NCI-H510A (cell line): ENCODE data around the gene C3orf49.

Source experiments
- DNase-seq: peaks from one replicate; lab custom pipeline; 2025; lab: John Stamatoyannopoulos, UW

Gene C3orf49, protein sequence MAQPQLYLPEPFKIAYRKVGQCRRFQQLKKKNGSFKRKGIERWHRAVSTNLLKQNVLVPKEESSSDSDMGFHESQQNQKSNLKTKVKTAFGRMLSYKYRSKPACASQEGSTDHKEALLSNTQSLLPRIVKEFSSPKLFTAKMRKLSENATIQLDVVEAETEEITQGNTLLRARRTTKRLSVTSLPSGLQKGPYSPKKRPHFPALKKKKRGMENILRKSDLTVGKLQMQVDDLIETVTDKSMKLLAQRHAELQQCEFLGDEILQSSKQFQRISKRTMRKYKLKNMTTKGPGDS

GRCh38 chr3:63819151-63819398 lies at the start of gene C3orf49:
TSS of gene C3orf49 (plus strand) at chr3:63819299. CDS start at chr3:63819472, 173 bp downstream.
- DNase-seq = no peak

GRCh38 chr3:63774781-63775180 lies 44.3 kb upstream of the C3orf49 start:
- DNase-seq = no peak

DNA sequence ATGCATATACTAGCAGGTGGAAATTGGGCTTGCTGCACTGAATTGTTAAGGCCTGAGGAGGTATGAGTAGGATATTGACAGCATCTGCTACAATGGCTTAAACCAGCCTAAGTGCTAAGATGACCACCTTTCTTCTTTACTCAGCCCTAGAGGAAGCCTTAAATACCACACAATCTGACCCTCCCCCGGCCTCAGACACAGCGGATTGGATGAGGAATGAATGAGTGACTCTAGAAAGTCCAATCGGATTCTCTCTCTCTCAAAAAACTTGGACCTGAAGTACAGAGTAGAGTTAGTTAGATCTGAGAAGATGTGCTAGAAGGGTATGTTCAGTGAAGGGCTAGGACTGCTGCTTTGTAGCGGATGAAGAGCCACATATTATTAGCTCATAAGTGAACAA lies 39.9 kb upstream of the C3orf49 start:
- no peak for DNase-seq

DNA sequence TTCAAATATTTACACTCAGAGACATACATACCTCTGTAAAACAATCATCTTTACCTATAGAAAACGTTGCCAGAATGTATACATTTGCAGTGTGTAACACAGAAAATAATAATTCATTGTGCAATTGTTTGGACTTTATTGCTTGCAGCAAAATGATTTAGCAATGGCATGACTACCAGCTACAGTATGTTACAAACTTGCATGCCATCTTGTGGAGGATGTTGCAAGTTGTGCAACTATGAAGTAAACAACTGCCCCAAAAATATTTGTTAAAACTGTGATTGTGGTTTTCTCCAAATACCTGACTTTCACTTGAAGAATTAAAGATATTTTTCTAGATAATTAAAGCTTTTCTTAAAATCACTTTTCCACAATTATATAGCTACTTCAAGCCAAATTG lies 27.1 kb upstream of the C3orf49 start:
- no peak for DNase-seq

DNA sequence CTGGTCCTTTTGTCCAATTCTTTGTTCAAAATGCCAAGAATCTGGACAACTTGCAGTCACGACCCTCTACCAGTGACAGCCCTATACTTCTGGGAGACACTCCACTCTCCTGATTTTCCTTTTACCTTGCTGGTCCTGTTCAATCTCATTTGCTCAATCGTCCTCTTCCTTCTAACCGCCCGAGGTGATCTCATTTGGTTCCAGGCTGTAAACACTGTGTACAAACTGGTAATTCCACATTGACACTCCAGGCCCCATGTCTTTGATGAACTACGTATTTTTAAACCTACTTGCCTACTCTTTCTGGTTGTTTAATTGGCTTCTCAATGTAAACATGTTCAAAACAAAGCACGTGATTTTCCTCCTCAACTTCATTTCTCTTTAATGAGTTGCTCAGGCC lies 23.7 kb upstream of the C3orf49 start:
- no peak for DNase-seq

DNA sequence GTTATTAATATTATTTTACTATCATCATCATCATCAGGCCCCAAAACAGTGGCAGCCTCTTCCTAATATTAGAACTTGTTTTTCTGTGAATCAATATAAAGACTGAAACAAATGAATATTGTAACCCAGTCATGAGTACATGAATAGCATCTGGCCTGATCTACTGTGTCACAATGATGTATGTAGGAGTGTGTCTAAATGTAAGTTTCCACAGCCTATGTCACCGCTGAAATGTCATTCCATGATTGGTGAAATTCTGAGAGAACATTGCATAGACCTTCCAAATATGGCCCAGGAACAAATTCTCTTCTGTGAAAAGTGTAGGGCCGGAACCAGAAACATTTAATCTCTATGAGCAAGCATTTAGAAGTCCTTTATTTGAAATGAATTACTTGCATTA lies 20.6 kb upstream of the C3orf49 start:
- DNase-seq = no peak

- no peak for DNase-seq
Measured at GRCh38 chr3:63798949-63799348, 20.1 kb upstream of the C3orf49 start.

DNA sequence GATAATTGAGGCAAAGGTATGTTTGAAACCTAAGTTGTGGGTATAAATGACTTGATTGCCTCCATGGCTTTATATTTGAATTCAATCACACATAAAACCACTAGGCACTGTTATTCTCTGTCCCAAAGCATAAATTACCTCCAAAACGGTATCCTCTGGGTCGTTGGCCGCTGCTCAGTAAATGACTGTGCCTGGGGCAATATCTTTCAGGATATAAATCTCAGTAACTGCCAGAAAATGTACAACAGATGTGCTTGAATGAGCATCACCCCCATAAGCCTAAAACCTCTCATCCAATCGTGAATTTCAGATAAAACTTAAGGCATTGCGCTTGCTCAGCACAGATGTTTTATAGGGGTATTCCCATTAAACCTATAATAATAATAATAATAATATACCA lies 19.0 kb upstream of the C3orf49 start:
- no peak for DNase-seq

DNA sequence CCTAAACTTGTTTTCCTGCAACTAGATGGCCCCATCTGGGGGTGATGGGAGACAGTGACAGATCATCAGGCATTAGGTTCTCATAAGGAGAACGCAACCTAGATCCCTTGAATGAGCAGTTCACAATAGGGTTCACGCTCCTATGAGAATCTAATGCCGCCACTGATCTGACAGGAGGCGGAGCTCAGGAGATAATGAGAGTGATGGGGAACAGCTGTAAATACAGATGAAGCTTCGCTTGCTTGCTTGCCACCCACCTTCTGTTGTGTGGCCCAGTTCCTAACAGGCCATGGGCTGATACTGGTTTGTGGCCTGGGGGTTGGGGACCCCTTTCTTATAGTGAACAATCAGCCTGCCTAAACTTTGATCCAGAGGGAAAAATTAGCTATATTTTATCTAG lies 15.2 kb upstream of the C3orf49 start:
- no peak for DNase-seq

DNA sequence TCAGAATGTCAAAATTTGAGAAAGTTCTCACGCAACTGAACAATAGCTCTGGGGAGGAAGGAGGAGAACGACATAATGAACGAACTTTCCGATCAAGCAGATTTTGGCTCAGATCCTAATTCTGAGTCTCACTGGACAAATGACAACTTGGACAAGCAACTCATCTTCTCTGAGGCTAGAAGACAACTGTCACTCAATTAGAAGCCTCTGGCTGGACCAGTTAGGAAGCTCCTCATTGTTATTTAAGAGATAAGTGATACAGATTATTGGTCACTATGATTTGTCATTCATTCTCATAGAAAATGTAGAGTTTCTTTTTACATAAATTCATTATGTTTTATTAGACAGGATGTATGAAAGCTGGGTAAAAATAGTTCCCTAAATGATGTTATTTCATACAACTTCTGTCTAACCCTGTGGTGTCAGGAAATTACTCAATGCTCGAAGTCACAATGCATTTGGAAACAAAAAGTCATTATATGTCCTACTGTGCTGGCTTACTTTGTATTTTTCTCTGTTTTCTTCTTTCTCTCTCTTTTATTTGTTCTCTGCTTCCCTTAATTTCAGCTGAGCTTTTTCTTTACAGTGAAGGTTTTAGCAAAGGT lies 11.0 kb upstream of the C3orf49 start:
- no peak for DNase-seq

- no peak for DNase-seq
Measured at GRCh38 chr3:63808633-63809032, 10.5 kb upstream of the C3orf49 start.

DNA sequence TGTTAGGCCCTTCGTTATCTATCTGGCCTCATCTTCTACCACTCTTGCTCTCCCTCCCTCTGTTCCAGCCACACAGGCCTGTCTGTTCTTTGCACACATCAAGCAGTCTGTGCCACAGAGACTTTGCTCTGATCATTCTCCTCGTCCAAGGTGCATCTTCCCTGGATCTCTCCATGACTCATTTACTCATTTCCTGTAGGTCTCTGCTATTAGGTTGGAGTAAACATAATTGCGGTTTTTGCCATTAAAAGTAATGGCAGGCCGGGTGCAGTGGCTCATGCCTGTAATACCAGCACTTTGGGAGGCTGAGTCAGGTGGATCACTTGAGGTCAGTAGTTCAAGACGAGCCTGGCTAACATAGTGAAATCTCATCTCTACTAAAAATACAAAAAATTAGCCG lies 9.5 kb upstream of the C3orf49 start:
- no peak for DNase-seq

GRCh38 chr3:63814237-63814636 lies 4.9 kb upstream of the C3orf49 start:
- DNase-seq = no peak

DNA sequence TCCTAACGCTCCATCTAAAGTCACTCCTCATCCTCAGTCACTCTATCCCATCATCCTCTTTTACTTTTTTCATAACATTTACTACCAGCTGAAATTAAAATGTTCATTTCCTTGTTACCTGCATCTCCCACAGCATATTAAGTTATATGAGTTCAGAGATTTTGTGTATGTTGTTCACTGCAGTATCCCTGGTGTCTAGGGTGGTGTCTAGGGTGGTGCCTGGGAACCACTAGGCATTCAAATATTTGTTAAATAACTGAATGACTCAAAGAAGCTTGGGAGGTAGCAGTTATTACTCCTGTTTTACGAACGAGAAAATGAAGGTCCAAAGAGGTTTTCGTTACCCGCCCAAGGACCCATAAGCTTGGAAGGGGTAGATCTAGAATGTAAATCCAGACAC lies 1.9 kb upstream of the C3orf49 start:
- no peak for DNase-seq

DNA sequence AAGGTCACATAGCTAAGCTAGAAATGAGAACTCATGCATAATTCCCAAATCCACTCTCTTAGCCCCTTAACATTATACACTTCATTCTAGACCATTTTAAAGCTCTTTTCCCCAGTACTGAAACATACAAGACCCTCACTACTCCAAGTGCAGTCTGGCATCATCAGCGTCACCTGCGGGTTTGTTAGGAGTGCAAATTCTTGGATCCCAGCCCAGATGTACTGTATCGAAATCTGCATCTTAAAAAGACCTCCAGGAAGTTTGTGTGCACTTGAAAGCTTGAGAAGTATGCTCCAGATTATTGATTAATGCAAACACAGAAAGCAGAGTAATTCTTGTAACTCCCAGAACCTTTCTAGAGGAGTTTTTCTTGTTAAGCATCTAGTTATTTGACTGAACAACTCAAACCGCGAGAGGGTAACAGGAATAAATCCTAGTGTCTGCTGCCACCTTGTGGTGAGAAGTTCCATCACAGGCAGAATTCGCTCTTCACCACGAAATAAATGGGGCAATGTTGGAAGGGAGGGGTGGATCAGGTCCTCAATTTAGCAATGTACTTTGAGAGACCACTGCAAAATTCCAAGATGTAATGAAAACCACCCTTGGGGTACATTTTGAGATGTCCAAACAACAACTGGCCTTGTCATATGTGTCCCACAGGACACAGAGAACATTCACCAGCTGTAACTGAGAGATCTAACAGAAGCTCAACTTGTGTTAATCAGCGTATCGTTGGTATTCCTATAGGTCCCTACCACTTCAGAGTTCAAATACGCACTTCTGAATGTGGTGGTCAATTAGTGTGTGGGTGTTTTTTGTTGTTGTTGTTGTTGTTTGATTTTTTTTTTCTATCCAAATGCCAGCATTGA lies 583 bp upstream of the C3orf49 start:
- DNase-seq = peak; percentile 2

GRCh38 chr3:63824309-63824708 lies 5.2 kb downstream of the C3orf49 start:
- DNase-seq = no peak

DNA sequence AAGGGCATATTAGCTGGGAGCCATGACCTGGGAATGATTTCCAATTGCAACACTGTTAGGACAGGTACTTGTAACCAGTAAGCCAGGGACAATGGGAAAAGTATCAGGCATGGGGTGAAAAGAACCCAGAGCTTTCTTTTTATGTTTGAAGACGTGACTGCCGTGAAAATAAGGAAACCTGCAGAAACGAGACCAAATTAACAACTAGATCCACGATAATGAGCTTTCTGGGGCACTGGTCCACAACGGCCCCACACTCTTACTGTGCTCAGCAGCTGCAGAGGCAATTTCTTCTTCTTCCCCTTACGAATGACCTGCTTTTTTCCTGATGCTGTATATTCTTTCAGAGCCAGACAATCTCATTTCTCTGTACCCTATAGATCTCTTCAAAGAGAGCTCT lies 11.4 kb downstream of the C3orf49 start:
- DNase-seq = no peak

GRCh38 chr3:63832395-63832794 lies 13.3 kb downstream of the C3orf49 start:
- no peak for DNase-seq

DNA sequence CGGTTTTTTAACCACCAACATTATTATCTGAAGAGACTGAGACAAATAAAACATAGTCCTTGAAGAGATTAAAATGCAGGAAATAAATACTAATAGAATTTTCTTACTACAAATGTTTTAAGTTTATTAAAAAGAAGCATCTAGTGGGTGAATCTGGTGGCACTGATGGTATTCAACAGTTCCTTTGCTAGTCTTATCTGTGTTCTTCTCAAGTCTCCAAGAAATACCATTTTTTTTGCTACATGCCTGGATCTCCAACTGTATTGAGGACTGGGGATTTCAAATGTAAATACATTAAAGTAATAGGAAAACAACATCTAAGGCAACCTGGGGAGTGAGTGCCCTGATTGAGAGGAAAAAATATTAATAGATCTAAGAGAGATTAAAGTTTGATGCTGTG lies 22.6 kb downstream of the C3orf49 start:
- no peak for DNase-seq

GRCh38 chr3:63842127-63842526 lies 23.0 kb downstream of the C3orf49 start:
- DNase-seq = no peak

- DNase-seq = no peak
Measured at GRCh38 chr3:63845215-63845614, 26.1 kb downstream of the C3orf49 start.

- DNase-seq = no peak
Measured at GRCh38 chr3:63847718-63848450, 28.8 kb downstream of the C3orf49 start.

GRCh38 chr3:63849175-63849574 lies 30.1 kb downstream of the C3orf49 start:
- DNase-seq = no peak
